HUES48 (cell line): ENCODE data around the gene NKAIN4.
A peak's percentile ranks its signal among the peaks of the same experiment; 100 is the strongest.

Source experiments
- H3K27ac ChIP-seq: one replicate; pipeline ENCODE4 v1.7.0; 2013; ENCODE audit warnings: low read depth, low read length, inconsistent platforms
- H3K27me3 ChIP-seq: 2 replicates; pipeline ENCODE4 v1.6.1; 2013; ENCODE audit warnings: mild to moderate bottlenecking, low read length; ENCODE audit not compliant: control insufficient read depth, insufficient read depth
- H3K36me3 ChIP-seq: 2 replicates; pipeline ENCODE4 v1.6.1; 2013; ENCODE audit warnings: low read length; ENCODE audit not compliant: control insufficient read depth, insufficient read depth
- H3K4me1 ChIP-seq: 2 replicates; pipeline ENCODE4 v1.6.1; 2013; ENCODE audit warnings: mild to moderate bottlenecking, low read length; ENCODE audit not compliant: control insufficient read depth, insufficient read depth
- H3K4me3 ChIP-seq: 2 replicates; pipeline ENCODE4 v1.5.1; 2013; ENCODE audit warnings: mild to moderate bottlenecking, low read depth, low read length
- H3K9ac ChIP-seq: 2 replicates; pipeline ENCODE4 v1.6.1; 2013; ENCODE audit warnings: mild to moderate bottlenecking, low read depth, low read length, moderate library complexity
- H3K9me3 ChIP-seq: 2 replicates; pipeline ENCODE4 v1.6.1; 2013; ENCODE audit warnings: low read length; ENCODE audit not compliant: control insufficient read depth, insufficient read depth

Gene NKAIN4

GRCh38 chr20:63215101-63216040 lies 38.9 kb downstream of the NKAIN4 start:
- Histone ChIP-seq H3K4me1 (peaks cover 16% of the 10 kb centered on the region), H3K9ac (peak overlapping the region; percentile 78), H3K27me3 (no peaks in the 10 kb centered on the region), H3K27ac (peak overlapping the region; percentile 83), H3K9me3 (no peaks in the 10 kb centered on the region), H3K36me3 (peaks cover 43% of the 10 kb centered on the region), H3K4me3 (peak overlapping the region; percentile 91)

GRCh38 chr20:63214514-63214913 lies 39.7 kb downstream of the NKAIN4 start:
- Histone ChIP-seq H3K9me3 (no peaks in the 10 kb centered on the region), H3K9ac (no peak overlapping the region), H3K27ac (peak overlapping the region; percentile 83), H3K4me1 (peaks cover 16% of the 10 kb centered on the region), H3K4me3 (peak overlapping the region; percentile 91), H3K36me3 (peaks cover 51% of the 10 kb centered on the region), H3K27me3 (no peaks in the 10 kb centered on the region)

GRCh38 chr20:63212792-63213191 lies 41.5 kb downstream of the NKAIN4 start:
- H3K27me3 ChIP-seq: no peaks in the 10 kb centered on the region
- no peak overlapping the region for H3K27ac ChIP-seq
- H3K4me3 ChIP-seq: no peak overlapping the region
- H3K9me3 ChIP-seq: no peaks in the 10 kb centered on the region
- peaks cover 16% of the 10 kb centered on the region for H3K4me1 ChIP-seq
- no peak overlapping the region for H3K9ac ChIP-seq
- peaks cover 68% of the 10 kb centered on the region for H3K36me3 ChIP-seq

- peaks cover 72% of the 10 kb centered on the region for H3K36me3 ChIP-seq
- peaks cover 16% of the 10 kb centered on the region for H3K4me1 ChIP-seq
Observed at GRCh38 chr20:63212393-63212730, 41.9 kb downstream of the NKAIN4 start.

GRCh38 chr20:63210011-63210605 lies 44.2 kb downstream of the NKAIN4 start:
- H3K9ac ChIP-seq: no peak overlapping the region

More at GRCh38 chr20:63212393-63212730, 41.9 kb downstream of the NKAIN4 start:
- no peak overlapping the region for H3K9ac ChIP-seq
- H3K27ac ChIP-seq: no peak overlapping the region
- no peaks in the 10 kb centered on the region for H3K9me3 ChIP-seq
- no peaks in the 10 kb centered on the region for H3K27me3 ChIP-seq
- no peak overlapping the region for H3K4me3 ChIP-seq

GRCh38 chr20:63208346-63208909 lies 45.8 kb downstream of the NKAIN4 start:
- Histone ChIP-seq H3K9me3 (no peaks in the 10 kb centered on the region), H3K27ac (no peak overlapping the region), H3K4me3 (no peak overlapping the region), H3K27me3 (no peaks in the 10 kb centered on the region), H3K9ac (no peak overlapping the region), H3K4me1 (no peaks in the 10 kb centered on the region), H3K36me3 (peaks cover 91% of the 10 kb centered on the region)

More at GRCh38 chr20:63210011-63210605, 44.2 kb downstream of the NKAIN4 start:
- peaks cover 9% of the 10 kb centered on the region; the same call in 1 of the 2 replicates for H3K4me1 ChIP-seq
- peaks cover 91% of the 10 kb centered on the region for H3K36me3 ChIP-seq
- no peak overlapping the region for H3K4me3 ChIP-seq
- no peaks in the 10 kb centered on the region for H3K9me3 ChIP-seq
- no peak overlapping the region for H3K27ac ChIP-seq
- H3K27me3 ChIP-seq: no peaks in the 10 kb centered on the region

- no peaks in the 10 kb centered on the region for H3K4me1 ChIP-seq
- no peaks in the 10 kb centered on the region for H3K9me3 ChIP-seq
- H3K36me3 ChIP-seq: peaks cover 92% of the 10 kb centered on the region
- no peak overlapping the region for H3K4me3 ChIP-seq
- no peaks in the 10 kb centered on the region for H3K27me3 ChIP-seq
- H3K27ac ChIP-seq: no peak overlapping the region
- H3K9ac ChIP-seq: no peak overlapping the region
Observed at GRCh38 chr20:63206878-63207277, 47.4 kb downstream of the NKAIN4 start.

GRCh38 chr20:63205896-63206295 lies 48.4 kb downstream of the NKAIN4 start:
- Histone ChIP-seq H3K27ac (no peak overlapping the region), H3K36me3 (peaks cover 92% of the 10 kb centered on the region), H3K27me3 (no peaks in the 10 kb centered on the region), H3K4me1 (no peaks in the 10 kb centered on the region), H3K9me3 (no peaks in the 10 kb centered on the region), H3K9ac (no peak overlapping the region), H3K4me3 (no peak overlapping the region)

GRCh38 chr20:63204362-63204761 lies 49.9 kb downstream of the NKAIN4 start:
- H3K4me1 ChIP-seq: no peaks in the 10 kb centered on the region
- peaks cover 86% of the 10 kb centered on the region for H3K36me3 ChIP-seq
- H3K9ac ChIP-seq: no peak overlapping the region

GRCh38 chr20:63202811-63203526 lies 51.3 kb downstream of the NKAIN4 start:
- H3K9ac ChIP-seq: no peak overlapping the region
- H3K9me3 ChIP-seq: no peaks in the 10 kb centered on the region
- H3K4me3 ChIP-seq: no peak overlapping the region
- H3K36me3 ChIP-seq: peaks cover 75% of the 10 kb centered on the region
- H3K27me3 ChIP-seq: no peaks in the 10 kb centered on the region
- H3K4me1 ChIP-seq: no peaks in the 10 kb centered on the region
- H3K27ac ChIP-seq: no peak overlapping the region

More at GRCh38 chr20:63204362-63204761, 49.9 kb downstream of the NKAIN4 start:
- Histone ChIP-seq H3K4me3 (no peak overlapping the region), H3K27ac (no peak overlapping the region), H3K27me3 (no peaks in the 10 kb centered on the region), H3K9me3 (no peaks in the 10 kb centered on the region)
